Breast epithelium (tissue), 3 donors: ENCODE results near the gene MINDY4B.

Experiments
- CTCF ChIP-seq, 3 donors: fragments of 450-650 bp; IDR thresholded peaks; one replicate each; pipeline ENCODE4 v1.5.1; 2016 to 2017; ENCODE audit warnings: antibody characterized with exemption in 3 of 3, mild to moderate bottlenecking in 3 of 3, moderate library complexity in 3 of 3
- POLR2AphosphoS5 ChIP-seq, 3 donors: sonication (generic); formaldehyde crosslinking; IDR thresholded peaks; one replicate each; pipeline ENCODE4 v1.6.1; 2017; ENCODE audit warnings: antibody characterized with exemption in 3 of 3

GRCh38 chr3:150874666-150875219 lies 30.5 kb downstream of the MINDY4B start:
- TF ChIP-seq CTCF (IDR thresholded peaks at IDR 0.05) (no peak), POLR2AphosphoS5 (IDR thresholded peaks at IDR 0.05) (no peak)
